Liver (tissue), 9 donors: ENCODE results near the gene SIT1. TPM values are rescaled to one million over a fixed set of nuclear protein-coding genes. Genes with fewer than 3 reads are reported as not detected.

Experiments used
- DNase-seq: peaks from one replicate; pipeline ENCODE4 v3.0.0-alpha.2; 2017; ENCODE audit warnings: low spot score
- H3K27ac ChIP-seq, 2 donors: one replicate each; pipeline ENCODE4 v1.7.0; 2013; ENCODE audit warnings: inconsistent platforms in 2 of 2, low read length in 2 of 2, control low read depth in 1 of 2, low read depth in 1 of 2, mild to moderate bottlenecking in 1 of 2
- H3K27me3 ChIP-seq, 4 donors: one replicate each; pipeline versions ENCODE4 v1.6.1 to v1.7.0; 2013; ENCODE audit warnings: low read length in 3 of 4, inconsistent platforms in 1 of 4, mild to moderate bottlenecking in 1 of 4, moderate library complexity in 1 of 4; ENCODE audit not compliant: control insufficient read depth in 4 of 4, insufficient read depth in 4 of 4
- H3K36me3 ChIP-seq, 4 donors: one replicate each; pipeline versions ENCODE4 v1.6.1 to v1.7.0; 2013; ENCODE audit warnings: low read length in 3 of 4, mild to moderate bottlenecking in 3 of 4, low read depth in 1 of 4, moderate library complexity in 1 of 4; ENCODE audit not compliant: control insufficient read depth in 4 of 4, insufficient read depth in 3 of 4
- H3K4me1 ChIP-seq, 4 donors: one replicate each; pipeline versions ENCODE4 v1.6.1 to v1.7.0; 2013; ENCODE audit warnings: low read length in 3 of 4, mild to moderate bottlenecking in 3 of 4, moderate library complexity in 1 of 4; ENCODE audit not compliant: control insufficient read depth in 4 of 4, insufficient read depth in 4 of 4
- H3K4me3 ChIP-seq, 3 donors: one replicate each; pipeline versions ENCODE4 v1.6.1 to v1.7.0; 2013; ENCODE audit warnings: low read length in 3 of 3, control low read depth in 1 of 3, low read depth in 1 of 3, mild to moderate bottlenecking in 1 of 3
- H3K9ac ChIP-seq, 2 donors: one replicate each; pipeline ENCODE4 v1.7.0; 2013; ENCODE audit warnings: low read length in 2 of 2, mild to moderate bottlenecking in 2 of 2, moderate library complexity in 2 of 2, control low read depth in 1 of 2, low read depth in 1 of 2
- H3K9me3 ChIP-seq, 4 donors: one replicate each; pipeline versions ENCODE4 v1.6.1 to v1.7.0; 2013; ENCODE audit warnings: low read length in 3 of 4; ENCODE audit not compliant: control insufficient read depth in 4 of 4
- ATF3 ChIP-seq: IDR thresholded peaks from 2 replicates; pipeline ENCODE4 v1.6.1; 2016; ENCODE audit warnings: antibody characterized with exemption
- CTCF ChIP-seq: fragments of 150-350 bp; IDR thresholded peaks from 2 replicates; pipeline ENCODE4 v1.5.1; 2017; ENCODE audit warnings: improper control_type of control experiment, low read depth, low read length; ENCODE audit not compliant: missing input control
- EGR1 ChIP-seq, 2 donors: IDR thresholded peaks; 2 replicates each; pipeline ENCODE4 v1.6.1; 2016 to 2018; ENCODE audit warnings: antibody characterized with exemption in 2 of 2, low read depth in 2 of 2
- FOXA1 ChIP-seq: IDR thresholded peaks from 2 replicates; pipeline ENCODE4 v1.6.1; 2016; ENCODE audit warnings: antibody characterized with exemption
- FOXA2 ChIP-seq: IDR thresholded peaks from 2 replicates; pipeline ENCODE4 v1.6.1; 2016; ENCODE audit warnings: antibody characterized with exemption
- GABPA ChIP-seq, 2 donors: IDR thresholded peaks in 1 of 2; conservative IDR thresholded peaks in 1 of 2; 2 replicates each; pipeline ENCODE4 v1.6.1; 2016; ENCODE audit warnings: antibody characterized with exemption in 2 of 2, mild to moderate bottlenecking in 1 of 2, moderate library complexity in 1 of 2
- HNF4A ChIP-seq, 2 donors: conservative IDR thresholded peaks; 2 replicates each; pipeline ENCODE4 v1.6.1; 2016; ENCODE audit warnings: antibody characterized with exemption in 2 of 2, mild to moderate bottlenecking in 2 of 2
- HNF4G ChIP-seq: IDR thresholded peaks from 2 replicates; pipeline ENCODE4 v1.6.1; 2016; ENCODE audit warnings: antibody characterized with exemption
- JUND ChIP-seq, 2 donors: IDR thresholded peaks; 2 replicates each; pipeline ENCODE4 v1.6.1; 2016; ENCODE audit warnings: antibody characterized with exemption in 2 of 2
- MAX ChIP-seq: IDR thresholded peaks from 2 replicates; pipeline ENCODE4 v1.6.1; 2016; ENCODE audit warnings: antibody characterized with exemption
- NR2F2 ChIP-seq: IDR thresholded peaks from 2 replicates; pipeline ENCODE4 v1.6.1; 2016; ENCODE audit warnings: antibody characterized with exemption
- RAD21 ChIP-seq, 2 donors: IDR thresholded peaks; 2 replicates each; pipeline ENCODE4 v1.6.1; 2016; ENCODE audit warnings: antibody characterized with exemption in 2 of 2, mild to moderate bottlenecking in 2 of 2
- REST ChIP-seq: IDR thresholded peaks from 2 replicates; pipeline ENCODE4 v1.6.1; 2016; ENCODE audit warnings: antibody characterized with exemption, mild to moderate bottlenecking
- RXRA ChIP-seq, 2 donors: IDR thresholded peaks; 2 replicates each; pipeline ENCODE4 v1.6.1; 2017 to 2018; ENCODE audit warnings: antibody characterized with exemption in 2 of 2, mild to moderate bottlenecking in 1 of 2
- SP1 ChIP-seq: IDR thresholded peaks from 2 replicates; pipeline ENCODE4 v1.6.1; 2018; ENCODE audit warnings: antibody characterized with exemption, mild to moderate bottlenecking
- TAF1 ChIP-seq: conservative IDR thresholded peaks from 2 replicates; pipeline ENCODE4 v1.6.1; 2016; ENCODE audit warnings: antibody characterized with exemption, mild to moderate bottlenecking
- YY1 ChIP-seq: IDR thresholded peaks from 2 replicates; pipeline ENCODE4 v1.6.1; 2016; ENCODE audit warnings: antibody characterized with exemption, mild to moderate bottlenecking
- ZBTB33 ChIP-seq: IDR thresholded peaks from 2 replicates; pipeline ENCODE4 v1.6.1; 2016; ENCODE audit warnings: antibody characterized with exemption
- WGBS: extraction: QIAGEN DNeasy Blood & Tissue Kit; methylation state at CpG from one replicate; pipeline ENCODE4 v1.1.7; 2013; 5-methylcytosine and 5-hydroxymethylcytosine counted together
- polyA plus RNA-seq, 2 donors: library from polyadenylated mRNA; stranded (reverse) in 1 of 2; unstranded in 1 of 2; fragments of 200-250 nt in 1 of 2; fragments of >200 nt in 1 of 2; fragmentation: Nextera tagmentation in 1 of 2; extraction: Ambion mirVana in 1 of 2; gene quantifications; one replicate each; pipeline versions ENCODE4 v1.2.1 to v1.2.3, GENCODE V29; 2013 to 2015
- total RNA-seq, 2 donors: library from RNA; depleted of rRNA; stranded (reverse); fragments of >200 nt; gene quantifications; one replicate each; pipeline ENCODE4 v1.2.3, GENCODE V29; 2014
- donor health status: healthy.
- donor health status: healthy.
- donor health status: healthy.
- donor health status: healthy.
- donor health status: healthy.

The SIT1 gene
- total and polyA plus RNA-seq, 4 donors, result 0.17 to 1.1 (median 0.34) TPM

- DNase-seq, result no peak
- H3K4me1 ChIP-seq, result no peaks in the 10 kb centered on the region
- no peak overlapping the region for H3K4me3 ChIP-seq
- no peak for TF ChIP-seq ZBTB33
- no peak for TF ChIP-seq TAF1
- TF ChIP-seq FOXA2, result no peak
- no peak for TF ChIP-seq GABPA (IDR thresholded peaks at IDR 0.05 in 1 of 2, conservative IDR thresholded peaks at IDR 0.05 in 1 of 2)
- TF ChIP-seq HNF4A (conservative IDR thresholded peaks at IDR 0.05), result no peak
- no peak for TF ChIP-seq NR2F2
- no peak for TF ChIP-seq SP1
- no peak for TF ChIP-seq RAD21 (IDR thresholded peaks at IDR 0.05)
- no peak for TF ChIP-seq FOXA1
- TF ChIP-seq REST, result no peak
- no peak for TF ChIP-seq ATF3
- no peak for TF ChIP-seq HNF4G
- TF ChIP-seq JUND (IDR thresholded peaks at IDR 0.05), result no peak
- TF ChIP-seq EGR1 (IDR thresholded peaks at IDR 0.05; ENCODE audit: low read depth in 2 of 2), result no peak
- no peak for TF ChIP-seq RXRA (IDR thresholded peaks at IDR 0.05)
- no peaks in the 10 kb centered on the region for H3K36me3 ChIP-seq
- H3K27me3 ChIP-seq, result no peaks in the 10 kb centered on the region
- 96% methylated on average over 6 of the region's 6 CpGs for WGBS
- no peak overlapping the region for H3K9ac ChIP-seq
- no peaks in the 10 kb centered on the region for H3K9me3 ChIP-seq
- H3K27ac ChIP-seq, result no peak overlapping the region
Measured at GRCh38 chr9:35682051-35682450, 31.3 kb upstream of the SIT1 start.

- Histone ChIP-seq H3K27ac (no peak overlapping the region), H3K4me1 (no peaks in the 10 kb centered on the region)
Measured at GRCh38 chr9:35681341-35682002, 30.7 kb upstream of the SIT1 start.

More at GRCh38 chr9:35681341-35682002, 30.7 kb upstream of the SIT1 start:
- WGBS, result 82% methylated on average over 3 of the region's 3 CpGs
- DNase-seq, result no peak
- TF ChIP-seq JUND (IDR thresholded peaks at IDR 0.05) (no peak), CTCF (no peak), ZBTB33 (no peak), NR2F2 (no peak), RXRA (IDR thresholded peaks at IDR 0.05) (no peak), YY1 (no peak), SP1 (no peak), TAF1 (no peak), RAD21 (IDR thresholded peaks at IDR 0.05) (no peak), MAX (no peak), FOXA2 (no peak)
- H3K27me3 ChIP-seq, result no peaks in the 10 kb centered on the region
- H3K9ac ChIP-seq, result no peak overlapping the region
- H3K36me3 ChIP-seq, result no peaks in the 10 kb centered on the region
- H3K4me3 ChIP-seq, result no peak overlapping the region
- no peaks in the 10 kb centered on the region for H3K9me3 ChIP-seq
